Stomach (tissue), 4 donors: ENCODE results near the gene COPS7A.

ENCODE experiments used
- POLR2A ChIP-seq, 4 donors: fragments of 450-650 bp; IDR thresholded peaks; one replicate each; pipeline ENCODE4 v1.6.1; 2016; ENCODE audit warnings: antibody characterized with exemption in 4 of 4, control low read depth in 2 of 4, mild to moderate bottlenecking in 1 of 4, moderate library complexity in 1 of 4
- POLR2AphosphoS5 ChIP-seq, 3 donors: sonication (generic); formaldehyde crosslinking; IDR thresholded peaks; one replicate each; pipeline ENCODE4 v1.6.1; 2016; ENCODE audit warnings: antibody characterized with exemption in 3 of 3
- TF ChIP-seq, protein P1 (sequence below), 7 experiments: fragments of 450-650 bp in 4 of 7; fragments of 200-600 bp in 3 of 7; sonication (generic) in 3 of 7; IDR thresholded peaks; one replicate each; pipeline ENCODE4 v1.5.1; 2016 to 2019; ENCODE audit warnings: antibody characterized with exemption in 7 of 7, control low read depth in 2 of 7, mild to moderate bottlenecking in 1 of 7

DNA sequence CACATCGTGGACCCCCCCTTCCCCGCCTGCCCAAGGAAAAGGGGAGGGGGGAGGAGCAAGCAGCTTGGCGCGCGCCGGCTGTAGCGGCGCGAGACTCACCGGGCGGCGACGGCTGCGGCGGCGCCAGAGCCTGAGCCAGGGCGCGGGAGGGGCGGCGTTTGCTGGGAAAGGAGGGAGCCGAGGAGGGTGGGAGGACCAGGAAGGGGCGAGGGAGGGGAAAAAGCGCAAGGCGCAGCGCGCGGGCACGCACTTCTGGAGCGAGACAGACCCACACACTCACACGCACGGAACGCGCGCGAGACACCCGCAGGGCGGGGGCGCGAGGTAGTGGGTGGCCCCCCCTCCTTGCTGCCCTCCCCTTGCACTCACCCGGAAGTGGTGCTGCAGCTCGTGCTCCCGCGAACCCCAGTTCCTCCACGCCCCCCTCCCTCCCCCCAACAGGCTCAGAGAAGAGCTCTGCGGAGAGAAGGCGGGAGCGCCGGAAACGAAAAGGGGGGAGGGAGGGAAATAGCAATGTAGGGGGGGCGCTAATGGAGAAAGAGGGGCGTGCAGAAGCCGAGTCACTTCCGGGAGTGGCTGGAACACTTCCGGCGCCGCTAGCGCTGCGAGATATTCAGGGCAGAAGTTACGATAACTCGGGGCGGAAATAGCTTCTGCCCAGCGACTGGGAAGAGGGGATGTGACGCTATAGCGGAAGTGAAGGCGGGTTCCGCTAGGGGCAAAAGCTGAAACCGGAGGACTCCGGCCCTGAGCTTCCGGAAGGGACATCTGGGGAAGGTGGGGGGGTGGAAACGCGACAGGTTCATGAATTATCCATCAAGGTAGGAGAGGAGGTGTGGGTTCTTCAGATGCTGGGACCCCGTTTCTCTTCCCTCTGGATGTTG lies 34.6 kb upstream of the COPS7A start, which contains the start of gene ZNF384:
- TF ChIP-seq, protein P1, sequence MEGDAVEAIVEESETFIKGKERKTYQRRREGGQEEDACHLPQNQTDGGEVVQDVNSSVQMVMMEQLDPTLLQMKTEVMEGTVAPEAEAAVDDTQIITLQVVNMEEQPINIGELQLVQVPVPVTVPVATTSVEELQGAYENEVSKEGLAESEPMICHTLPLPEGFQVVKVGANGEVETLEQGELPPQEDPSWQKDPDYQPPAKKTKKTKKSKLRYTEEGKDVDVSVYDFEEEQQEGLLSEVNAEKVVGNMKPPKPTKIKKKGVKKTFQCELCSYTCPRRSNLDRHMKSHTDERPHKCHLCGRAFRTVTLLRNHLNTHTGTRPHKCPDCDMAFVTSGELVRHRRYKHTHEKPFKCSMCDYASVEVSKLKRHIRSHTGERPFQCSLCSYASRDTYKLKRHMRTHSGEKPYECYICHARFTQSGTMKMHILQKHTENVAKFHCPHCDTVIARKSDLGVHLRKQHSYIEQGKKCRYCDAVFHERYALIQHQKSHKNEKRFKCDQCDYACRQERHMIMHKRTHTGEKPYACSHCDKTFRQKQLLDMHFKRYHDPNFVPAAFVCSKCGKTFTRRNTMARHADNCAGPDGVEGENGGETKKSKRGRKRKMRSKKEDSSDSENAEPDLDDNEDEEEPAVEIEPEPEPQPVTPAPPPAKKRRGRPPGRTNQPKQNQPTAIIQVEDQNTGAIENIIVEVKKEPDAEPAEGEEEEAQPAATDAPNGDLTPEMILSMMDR (IDR thresholded peaks at IDR 0.05) = peak in 4 of 7 experiments; percentile 7 to 49 (median 20)
- peak in 1 of 4 donors; percentile 30 for TF ChIP-seq POLR2A (IDR thresholded peaks at IDR 0.05)
- peak; percentile 56 to 93 (median 67) for TF ChIP-seq POLR2AphosphoS5 (IDR thresholded peaks at IDR 0.05)
